K562 (cell line): ENCODE results near the gene DPEP2NB. TPM values are rescaled to one million over a fixed set of nuclear protein-coding genes. Genes with fewer than 3 reads are reported as not detected.

ENCODE experiments used
- ARHGAP35 ChIP-seq: fragments of 450-650 bp; IDR thresholded peaks from 2 replicates; pipeline ENCODE4 v1.6.1; 2018; ENCODE audit not compliant: partially characterized antibody
- CBX5 ChIP-seq: IDR thresholded peaks from 2 replicates; pipeline ENCODE4 v1.6.1; 2014; ENCODE audit warnings: low read depth, borderline replicate concordance
- CHD1 ChIP-seq: fragments of 200-600 bp; sonication (generic); IDR thresholded peaks from one replicate; pipeline ENCODE4 v1.6.1; 2012; ENCODE audit warnings: mild to moderate bottlenecking, moderate library complexity, low read length, inconsistent platforms
- COPS2 ChIP-seq: fragments of 450-650 bp; conservative IDR thresholded peaks from 2 replicates; pipeline ENCODE4 v1.6.1; 2016; ENCODE audit warnings: mild to moderate bottlenecking, moderate library complexity
- DNMT1 ChIP-seq: fragments of 450-650 bp; IDR thresholded peaks from 2 replicates; pipeline ENCODE4 v1.6.1; 2016; ENCODE audit warnings: antibody characterized with exemption, mild to moderate bottlenecking
- GATAD2B ChIP-seq: fragments of 450-650 bp; IDR thresholded peaks from 2 replicates; pipeline ENCODE4 v1.6.1; 2017; ENCODE audit warnings: mild to moderate bottlenecking, borderline replicate concordance
- HMG20A ChIP-seq: fragments of 450-650 bp; formaldehyde crosslinking; conservative IDR thresholded peaks from 2 replicates; pipeline ENCODE4 v1.4.0; 2020; ENCODE audit warnings: mild to moderate bottlenecking, mixed read lengths
- L3MBTL2 ChIP-seq: fragments of 450-650 bp; IDR thresholded peaks from 2 replicates; pipeline ENCODE4 v1.6.1; 2016; ENCODE audit warnings: mild to moderate bottlenecking, moderate library complexity
- NCOA4 ChIP-seq: fragments of 450-650 bp; IDR thresholded peaks from 2 replicates; pipeline ENCODE4 v1.6.1; 2018; ENCODE audit warnings: mild to moderate bottlenecking; ENCODE audit not compliant: partially characterized antibody
- NFIC ChIP-seq: fragments of 450-650 bp; IDR thresholded peaks from 2 replicates; pipeline ENCODE4 v1.6.1; 2017; ENCODE audit warnings: mild to moderate bottlenecking, inconsistent platforms
- NR1H2 ChIP-seq: sonication (generic); formaldehyde crosslinking; IDR thresholded peaks from 2 replicates; pipeline ENCODE4 v1.4.0; 2020; ENCODE audit warnings: mild to moderate bottlenecking, missing genetic modification reagents
- RHOXF2B ChIP-seq: fragments of 250-450 bp; sonication (Bioruptor Pico); conservative IDR thresholded peaks from 2 replicates; pipeline ENCODE4 v1.5.1; 2021
- SAFB ChIP-seq: fragments of 200-400 bp; formaldehyde crosslinking; IDR thresholded peaks from 2 replicates; pipeline ENCODE4 v1.6.1; 2017; ENCODE audit warnings: low read depth, low read length, borderline replicate concordance
- SMAD4 ChIP-seq: fragments of 250-450 bp; sonication (Bioruptor Pico); conservative IDR thresholded peaks from 2 replicates; pipeline ENCODE4 v1.8.0; 2021; ENCODE audit warnings: inconsistent platforms, mild to moderate bottlenecking, moderate library complexity
- ZNF12 ChIP-seq: sonication (generic); formaldehyde crosslinking; IDR thresholded peaks from 2 replicates; pipeline ENCODE4 v1.4.0; 2020; ENCODE audit warnings: mild to moderate bottlenecking, missing genetic modification reagents
- ZNF121 ChIP-seq: sonication (generic); formaldehyde crosslinking; conservative IDR thresholded peaks from 2 replicates; pipeline ENCODE4 v1.8.0; 2022; ENCODE audit warnings: missing genetic modification reagents
- ZNF224 ChIP-seq: sonication (generic); formaldehyde crosslinking; IDR thresholded peaks from 2 replicates; pipeline ENCODE4 v1.8.0; 2022; ENCODE audit warnings: mild to moderate bottlenecking, missing genetic modification reagents
- ZNF311 ChIP-seq: fragments of 250-450 bp; sonication (Bioruptor Pico); IDR thresholded peaks from 2 replicates; pipeline ENCODE4 v1.4.0; 2020; ENCODE audit warnings: mild to moderate bottlenecking, moderate library complexity
- ZNF766 ChIP-seq: fragments of 200-800 bp; sonication (Bioruptor generic); conservative IDR thresholded peaks from 2 replicates; pipeline ENCODE4 v1.6.1; 2016; ENCODE audit warnings: missing genetic modification characterization, missing compliant biosample characterization
- ZNF79 ChIP-seq: fragments of 250-450 bp; sonication (Bioruptor Pico); IDR thresholded peaks from 2 replicates; pipeline ENCODE4 v1.4.0; 2020; ENCODE audit warnings: low read depth, mild to moderate bottlenecking, moderate library complexity
- polyA plus RNA-seq, 8 experiments: library from polyadenylated mRNA; depleted of rRNA in 4 of 8; stranded (reverse) in 5 of 8; unstranded in 3 of 8; fragments of >200 nt; fragmentation: Nextera tagmentation in 2 of 8; fragmentation: Illumina TruSeq in 1 of 8; extraction: Ambion mirVana in 2 of 8; extraction: Trizol in 1 of 8; gene quantifications; 2 replicates each; pipeline versions ENCODE4 v1.2.1 to v1.2.3, GENCODE V29; 2011 to 2014; ENCODE audit warnings: inconsistent platforms in 1 of 8, missing spikeins in 1 of 8
- total RNA-seq, 7 experiments: library from RNA; depleted of rRNA in 6 of 7; stranded (reverse); fragments of >200 nt in 6 of 7; fragmentation: Illumina TruSeq in 2 of 7; extraction: Trizol in 2 of 7; gene quantifications; 2 replicates each; pipeline versions ENCODE4 v1.2.1 to v1.2.3, GENCODE V29; 2011 to 2021; ENCODE audit warnings: low replicate concordance in 1 of 7
- TF ChIP-seq, protein P1 (sequence below): sonication (generic); formaldehyde crosslinking; IDR thresholded peaks from 2 replicates; pipeline ENCODE4 v1.8.1; 2023; ENCODE audit warnings: missing genetic modification reagents, mild to moderate bottlenecking, borderline replicate concordance
- TF ChIP-seq, protein P2 (sequence below): fragments of 450-650 bp; IDR thresholded peaks from 2 replicates; pipeline ENCODE4 v1.6.1; 2017; ENCODE audit warnings: mild to moderate bottlenecking, moderate library complexity
- TF ChIP-seq, protein P3 (sequence below), 2 experiments: fragments of 450-650 bp in 1 of 2; sonication (generic) in 1 of 2; formaldehyde crosslinking in 1 of 2; IDR thresholded peaks in 1 of 2; conservative IDR thresholded peaks in 1 of 2; 2 replicates each; pipeline versions ENCODE4 v1.6.1 to v1.8.1; 2016 to 2023; ENCODE audit warnings: mild to moderate bottlenecking in 2 of 2, moderate library complexity in 2 of 2, inconsistent platforms in 1 of 2, missing genetic modification reagents in 1 of 2

The DPEP2NB gene
- total and polyA plus RNA-seq, 9 of the 15 experiments (the other 6 are each of a cell fraction or from before 2014, with no cell fraction given): not detected

DNA sequence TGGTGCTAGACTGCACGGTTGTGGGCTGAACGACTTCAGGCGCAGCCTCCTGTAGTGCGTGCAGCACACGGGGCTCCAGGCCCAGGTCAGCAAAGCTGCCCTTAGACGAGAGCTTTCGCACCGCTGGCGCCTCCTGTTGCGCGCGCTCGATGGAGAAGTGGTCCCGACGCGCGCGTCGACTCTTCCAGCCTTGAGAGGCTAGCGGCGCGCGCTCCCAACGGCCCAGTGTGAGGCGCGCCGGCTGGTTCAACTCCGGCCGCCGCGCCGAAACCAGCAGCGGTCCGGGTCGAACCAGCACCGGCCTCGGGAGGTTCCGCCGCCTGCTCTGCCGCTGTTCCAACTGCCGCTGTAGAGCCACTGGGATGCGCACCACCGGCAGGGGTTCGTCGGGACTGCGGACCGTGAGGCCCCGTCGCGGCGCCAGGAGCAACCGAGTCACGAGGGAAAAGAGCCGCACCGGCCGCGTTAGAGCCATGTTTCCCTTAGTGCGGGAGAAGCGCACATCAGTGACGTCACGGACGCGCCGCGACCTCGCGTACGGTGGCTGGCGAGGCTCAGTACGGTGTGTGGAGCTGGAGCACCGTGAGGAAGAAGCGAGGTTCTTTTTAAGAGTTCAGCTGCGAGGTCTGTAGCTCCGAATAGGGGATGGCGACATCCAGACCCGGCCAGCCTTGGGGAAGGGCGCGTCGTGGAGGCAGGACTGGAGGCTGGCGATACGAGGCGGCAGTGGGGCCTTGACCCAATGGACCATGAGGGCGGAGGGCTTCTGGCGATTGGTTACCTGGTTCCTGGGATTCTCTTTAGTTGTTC lies 7.2 kb upstream of the DPEP2NB start, which contains the start of the genes DDX28 and DUS2 (continued):
- no peak for TF ChIP-seq SAFB
- no peak for TF ChIP-seq ZNF79 (CRISPR knock-in tag)
- TF ChIP-seq, protein P1, sequence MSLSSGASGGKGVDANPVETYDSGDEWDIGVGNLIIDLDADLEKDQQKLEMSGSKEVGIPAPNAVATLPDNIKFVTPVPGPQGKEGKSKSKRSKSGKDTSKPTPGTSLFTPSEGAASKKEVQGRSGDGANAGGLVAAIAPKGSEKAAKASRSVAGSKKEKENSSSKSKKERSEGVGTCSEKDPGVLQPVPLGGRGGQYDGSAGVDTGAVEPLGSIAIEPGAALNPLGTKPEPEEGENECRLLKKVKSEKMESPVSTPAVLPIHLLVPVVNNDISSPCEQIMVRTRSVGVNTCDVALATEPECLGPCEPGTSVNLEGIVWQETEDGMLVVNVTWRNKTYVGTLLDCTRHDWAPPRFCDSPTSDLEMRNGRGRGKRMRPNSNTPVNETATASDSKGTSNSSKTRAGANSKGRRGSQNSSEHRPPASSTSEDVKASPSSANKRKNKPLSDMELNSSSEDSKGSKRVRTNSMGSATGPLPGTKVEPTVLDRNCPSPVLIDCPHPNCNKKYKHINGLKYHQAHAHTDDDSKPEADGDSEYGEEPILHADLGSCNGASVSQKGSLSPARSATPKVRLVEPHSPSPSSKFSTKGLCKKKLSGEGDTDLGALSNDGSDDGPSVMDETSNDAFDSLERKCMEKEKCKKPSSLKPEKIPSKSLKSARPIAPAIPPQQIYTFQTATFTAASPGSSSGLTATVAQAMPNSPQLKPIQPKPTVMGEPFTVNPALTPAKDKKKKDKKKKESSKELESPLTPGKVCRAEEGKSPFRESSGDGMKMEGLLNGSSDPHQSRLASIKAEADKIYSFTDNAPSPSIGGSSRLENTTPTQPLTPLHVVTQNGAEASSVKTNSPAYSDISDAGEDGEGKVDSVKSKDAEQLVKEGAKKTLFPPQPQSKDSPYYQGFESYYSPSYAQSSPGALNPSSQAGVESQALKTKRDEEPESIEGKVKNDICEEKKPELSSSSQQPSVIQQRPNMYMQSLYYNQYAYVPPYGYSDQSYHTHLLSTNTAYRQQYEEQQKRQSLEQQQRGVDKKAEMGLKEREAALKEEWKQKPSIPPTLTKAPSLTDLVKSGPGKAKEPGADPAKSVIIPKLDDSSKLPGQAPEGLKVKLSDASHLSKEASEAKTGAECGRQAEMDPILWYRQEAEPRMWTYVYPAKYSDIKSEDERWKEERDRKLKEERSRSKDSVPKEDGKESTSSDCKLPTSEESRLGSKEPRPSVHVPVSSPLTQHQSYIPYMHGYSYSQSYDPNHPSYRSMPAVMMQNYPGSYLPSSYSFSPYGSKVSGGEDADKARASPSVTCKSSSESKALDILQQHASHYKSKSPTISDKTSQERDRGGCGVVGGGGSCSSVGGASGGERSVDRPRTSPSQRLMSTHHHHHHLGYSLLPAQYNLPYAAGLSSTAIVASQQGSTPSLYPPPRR: no peak
- TF ChIP-seq, protein P2, sequence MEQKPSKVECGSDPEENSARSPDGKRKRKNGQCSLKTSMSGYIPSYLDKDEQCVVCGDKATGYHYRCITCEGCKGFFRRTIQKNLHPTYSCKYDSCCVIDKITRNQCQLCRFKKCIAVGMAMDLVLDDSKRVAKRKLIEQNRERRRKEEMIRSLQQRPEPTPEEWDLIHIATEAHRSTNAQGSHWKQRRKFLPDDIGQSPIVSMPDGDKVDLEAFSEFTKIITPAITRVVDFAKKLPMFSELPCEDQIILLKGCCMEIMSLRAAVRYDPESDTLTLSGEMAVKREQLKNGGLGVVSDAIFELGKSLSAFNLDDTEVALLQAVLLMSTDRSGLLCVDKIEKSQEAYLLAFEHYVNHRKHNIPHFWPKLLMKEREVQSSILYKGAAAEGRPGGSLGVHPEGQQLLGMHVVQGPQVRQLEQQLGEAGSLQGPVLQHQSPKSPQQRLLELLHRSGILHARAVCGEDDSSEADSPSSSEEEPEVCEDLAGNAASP: no peak
- no peak for TF ChIP-seq ARHGAP35
- TF ChIP-seq GATAD2B: no peak
- TF ChIP-seq NCOA4: no peak
- peak; percentile 51 for TF ChIP-seq NFIC
- TF ChIP-seq ZNF766 (CRISPR knock-in tag): no peak
- TF ChIP-seq L3MBTL2: peak; percentile 73
- no peak for TF ChIP-seq CHD1
- TF ChIP-seq, protein P3, sequence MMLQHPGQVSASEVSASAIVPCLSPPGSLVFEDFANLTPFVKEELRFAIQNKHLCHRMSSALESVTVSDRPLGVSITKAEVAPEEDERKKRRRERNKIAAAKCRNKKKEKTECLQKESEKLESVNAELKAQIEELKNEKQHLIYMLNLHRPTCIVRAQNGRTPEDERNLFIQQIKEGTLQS (IDR thresholded peaks at IDR 0.05): peak; percentile 94
- TF ChIP-seq, protein P3 (CRISPR knock-in tag; conservative IDR thresholded peaks at IDR 0.05): 0 out of 2 replicates have a peak, but pooled peaks have one; percentile 28
- no peak for TF ChIP-seq COPS2
- TF ChIP-seq ZNF12 (CRISPR knock-in tag): no peak; the same call in 1 of the 2 replicates
- TF ChIP-seq ZNF311: no peak
- TF ChIP-seq ZNF224 (CRISPR knock-in tag): no peak
- TF ChIP-seq HMG20A (CRISPR knock-in tag): no peak
- TF ChIP-seq SMAD4 (CRISPR knock-in tag): 0 out of 2 replicates have a peak, but pooled peaks have one; percentile 34
- no peak; the same call in 1 of the 2 replicates for TF ChIP-seq NR1H2 (CRISPR knock-in tag)
- TF ChIP-seq RHOXF2B (CRISPR knock-in tag): no peak
- TF ChIP-seq ZNF121 (CRISPR knock-in tag): no peak
- TF ChIP-seq DNMT1: no peak
- no peak for TF ChIP-seq CBX5
